Activated CD8-positive, alpha-beta memory T cell treated with anti-CD3 and anti-CD28 coated beads for 24 hours (primary cell): ENCODE measurements around the gene CRYBG1.
A peak's percentile ranks its signal among the peaks of the same experiment; 100 is the strongest.

ENCODE experiments used
- DNase-seq: peaks from one replicate; pipeline ENCODE4 v3.0.0-alpha.2; 2020

CRYBG1 gene, protein sequence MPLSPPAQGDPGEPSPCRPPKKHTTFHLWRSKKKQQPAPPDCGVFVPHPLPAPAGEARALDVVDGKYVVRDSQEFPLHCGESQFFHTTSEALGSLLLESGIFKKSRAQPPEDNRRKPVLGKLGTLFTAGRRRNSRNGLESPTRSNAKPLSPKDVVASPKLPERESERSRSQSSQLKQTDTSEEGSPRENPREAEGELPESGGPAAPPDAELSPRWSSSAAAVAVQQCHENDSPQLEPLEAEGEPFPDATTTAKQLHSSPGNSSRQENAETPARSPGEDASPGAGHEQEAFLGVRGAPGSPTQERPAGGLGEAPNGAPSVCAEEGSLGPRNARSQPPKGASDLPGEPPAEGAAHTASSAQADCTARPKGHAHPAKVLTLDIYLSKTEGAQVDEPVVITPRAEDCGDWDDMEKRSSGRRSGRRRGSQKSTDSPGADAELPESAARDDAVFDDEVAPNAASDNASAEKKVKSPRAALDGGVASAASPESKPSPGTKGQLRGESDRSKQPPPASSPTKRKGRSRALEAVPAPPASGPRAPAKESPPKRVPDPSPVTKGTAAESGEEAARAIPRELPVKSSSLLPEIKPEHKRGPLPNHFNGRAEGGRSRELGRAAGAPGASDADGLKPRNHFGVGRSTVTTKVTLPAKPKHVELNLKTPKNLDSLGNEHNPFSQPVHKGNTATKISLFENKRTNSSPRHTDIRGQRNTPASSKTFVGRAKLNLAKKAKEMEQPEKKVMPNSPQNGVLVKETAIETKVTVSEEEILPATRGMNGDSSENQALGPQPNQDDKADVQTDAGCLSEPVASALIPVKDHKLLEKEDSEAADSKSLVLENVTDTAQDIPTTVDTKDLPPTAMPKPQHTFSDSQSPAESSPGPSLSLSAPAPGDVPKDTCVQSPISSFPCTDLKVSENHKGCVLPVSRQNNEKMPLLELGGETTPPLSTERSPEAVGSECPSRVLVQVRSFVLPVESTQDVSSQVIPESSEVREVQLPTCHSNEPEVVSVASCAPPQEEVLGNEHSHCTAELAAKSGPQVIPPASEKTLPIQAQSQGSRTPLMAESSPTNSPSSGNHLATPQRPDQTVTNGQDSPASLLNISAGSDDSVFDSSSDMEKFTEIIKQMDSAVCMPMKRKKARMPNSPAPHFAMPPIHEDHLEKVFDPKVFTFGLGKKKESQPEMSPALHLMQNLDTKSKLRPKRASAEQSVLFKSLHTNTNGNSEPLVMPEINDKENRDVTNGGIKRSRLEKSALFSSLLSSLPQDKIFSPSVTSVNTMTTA (N-terminal part only)

DNA sequence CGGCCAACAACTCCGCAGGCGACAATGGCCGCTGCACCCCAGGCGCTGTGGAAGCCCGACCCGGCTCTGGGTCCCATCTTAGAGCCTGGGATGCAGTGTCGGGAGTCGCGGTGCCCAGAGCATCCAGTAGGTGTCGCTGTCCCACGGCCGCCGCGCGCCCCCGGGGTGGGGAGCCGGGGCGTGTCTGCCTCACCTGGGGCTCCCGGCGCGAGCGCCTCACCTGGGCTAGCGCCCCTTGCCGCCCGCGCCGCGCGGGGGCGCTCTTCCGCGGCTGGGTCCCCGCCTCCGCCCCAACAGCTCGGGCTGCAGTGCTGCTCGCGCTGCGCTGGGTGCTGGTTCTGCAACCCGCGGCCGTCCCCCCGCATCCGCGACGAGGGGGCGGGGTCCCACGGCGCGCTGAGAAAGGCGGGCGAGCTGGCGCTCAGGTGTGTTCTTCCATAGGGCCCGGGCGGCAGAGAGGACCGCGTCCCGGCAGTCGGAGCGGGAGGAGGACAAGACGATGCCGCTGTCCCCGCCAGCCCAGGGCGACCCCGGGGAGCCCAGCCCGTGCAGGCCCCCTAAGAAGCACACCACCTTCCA lies at the start of gene CRYBG1:
Gene CRYBG1 (plus strand): TSS at position 308 of the 579 bp plus-strand sequence. CDS start 192 bp downstream, at position 500.
- DNase-seq: peak; percentile 88

GRCh38 chr6:106315765-106316374 lies 44.6 kb upstream of the CRYBG1 start:
- no peak for DNase-seq

GRCh38 chr6:106316375-106316766 lies 44.1 kb upstream of the CRYBG1 start:
- DNase-seq: no peak

DNA sequence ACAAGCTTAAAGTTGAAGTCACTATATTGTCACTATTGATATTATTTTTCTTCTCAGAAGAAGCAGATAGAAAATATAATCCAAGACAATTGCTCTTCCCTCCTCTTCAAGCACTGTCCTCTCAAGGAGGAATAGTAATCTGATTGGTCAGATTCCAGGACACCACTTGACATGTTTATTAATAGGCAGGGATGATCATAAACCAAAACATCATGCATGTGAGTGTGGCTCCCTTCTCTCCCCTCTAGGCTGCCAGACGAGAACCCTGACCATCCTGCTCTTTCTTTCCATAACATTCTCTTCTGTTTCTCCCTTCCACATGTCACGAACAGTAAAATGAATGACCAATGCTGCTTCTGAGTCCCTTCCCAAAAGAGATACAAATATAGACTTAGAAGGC lies 42.5 kb upstream of the CRYBG1 start:
- no peak for DNase-seq

- no peak for DNase-seq
Observed at GRCh38 chr6:106318851-106319250, 41.7 kb upstream of the CRYBG1 start.

DNA sequence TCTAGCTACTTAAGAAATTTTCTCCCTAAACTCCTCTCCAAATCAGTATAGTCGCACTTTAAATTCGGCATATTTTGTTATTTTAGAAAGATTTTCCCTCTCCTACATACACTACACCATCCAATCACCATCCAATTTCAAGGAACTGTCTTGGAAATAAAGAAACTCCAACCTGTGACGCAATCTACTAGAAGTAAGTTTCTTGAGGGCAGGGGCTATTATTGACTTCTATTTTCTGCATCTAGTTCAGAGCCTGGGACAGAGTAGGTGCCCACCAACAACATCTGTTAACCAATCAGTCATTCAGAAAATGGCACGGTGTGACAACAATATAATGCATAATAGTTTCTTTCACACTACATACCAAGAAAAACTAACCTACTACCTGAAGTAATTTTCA lies 38.6 kb upstream of the CRYBG1 start:
- DNase-seq: no peak

DNA sequence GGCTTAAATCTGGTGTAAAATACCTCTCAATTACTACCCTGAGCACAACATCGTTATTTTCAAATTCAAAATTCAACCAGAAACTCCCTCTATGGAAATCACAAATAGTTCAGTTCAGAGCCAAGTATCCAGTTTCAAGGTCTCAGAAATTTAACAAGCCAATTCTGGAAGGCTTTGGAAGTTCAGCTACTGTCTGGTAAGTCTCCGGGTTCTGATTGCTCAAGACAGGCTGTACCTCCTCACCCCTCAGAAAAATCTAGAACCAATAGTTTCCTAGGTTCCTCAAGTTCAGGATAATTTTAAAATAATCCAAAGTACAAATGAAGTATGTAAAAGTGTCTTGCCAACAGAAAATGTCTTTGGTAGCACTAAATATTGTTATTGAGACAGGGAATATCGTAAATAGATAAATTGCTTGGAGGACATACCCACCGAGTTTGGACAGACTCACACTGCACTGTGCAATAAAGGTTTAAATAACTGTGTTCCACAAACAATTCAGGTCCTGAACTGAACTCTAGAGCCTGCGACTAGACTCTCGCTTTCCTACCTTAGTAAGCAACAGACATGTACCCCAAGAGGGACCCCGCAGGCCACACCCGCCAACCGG lies 35.7 kb upstream of the CRYBG1 start:
- no peak for DNase-seq

GRCh38 chr6:106325336-106326178 lies 35.0 kb upstream of the CRYBG1 start, which contains the start of gene ATG5:
ATG5 (minus strand) TSS chr6:106325760; CDS start chr6:106316208, 9,552 bp downstream.
- DNase-seq: peak; percentile 100

GRCh38 chr6:106334646-106335448 lies 25.7 kb upstream of the CRYBG1 start:
- DNase-seq: peak; percentile 74

DNA sequence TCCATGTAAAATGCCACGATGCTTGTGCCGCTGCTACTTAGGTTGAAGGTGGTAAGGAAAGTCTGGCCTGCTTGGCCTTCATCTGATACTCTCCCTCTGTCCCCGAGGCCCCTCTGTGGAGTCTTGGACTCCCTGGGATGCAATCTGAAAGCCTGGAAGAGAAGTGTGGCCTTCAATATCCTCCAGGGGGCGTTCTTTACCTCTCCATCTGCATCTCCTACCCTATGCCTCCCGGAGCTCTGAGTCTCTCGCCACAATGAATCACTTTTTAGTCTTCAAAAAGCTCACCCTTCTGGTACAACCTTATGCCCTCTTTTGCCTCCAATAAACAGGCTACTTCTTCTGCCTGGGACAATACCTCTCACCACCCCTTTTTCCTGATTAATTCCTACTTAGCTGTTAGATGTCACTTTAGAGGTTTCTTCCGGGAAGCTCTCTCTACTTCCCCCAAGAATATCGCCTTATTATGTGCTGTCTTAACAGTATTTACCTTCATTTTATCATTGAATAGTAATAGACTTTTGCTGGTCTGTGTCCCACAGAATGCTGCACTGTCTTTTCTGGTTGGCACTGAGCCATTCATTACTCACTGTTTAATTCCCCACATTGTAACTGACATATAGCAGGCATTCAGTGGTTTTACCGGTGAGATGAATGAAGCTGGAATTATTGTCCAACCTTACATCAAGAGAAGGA lies 21.0 kb upstream of the CRYBG1 start:
- DNase-seq: peak; percentile 61

DNA sequence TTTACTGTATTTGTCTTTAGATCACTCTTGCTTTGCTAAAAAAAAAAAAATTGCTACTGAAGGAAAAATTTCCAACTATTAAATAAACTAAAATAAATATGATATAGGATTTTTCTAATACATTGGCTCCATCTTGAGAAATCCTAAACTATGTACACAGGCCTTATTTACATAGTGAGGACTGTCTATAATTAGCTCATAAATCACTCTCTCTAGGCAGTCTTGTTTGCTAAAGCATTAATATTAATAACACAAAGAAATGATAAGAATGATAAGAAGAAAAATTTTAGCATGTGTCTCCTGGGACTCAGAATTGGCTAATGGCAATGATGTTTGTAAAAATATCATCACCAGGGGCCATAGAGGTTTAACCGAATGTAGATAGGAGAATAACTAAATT lies 13.3 kb upstream of the CRYBG1 start:
- DNase-seq: no peak

- DNase-seq: no peak
Observed at GRCh38 chr6:106356378-106356777, 4.1 kb upstream of the CRYBG1 start.

- DNase-seq: no peak
Observed at GRCh38 chr6:106359959-106360409, 533 bp upstream of the CRYBG1 start.

DNA sequence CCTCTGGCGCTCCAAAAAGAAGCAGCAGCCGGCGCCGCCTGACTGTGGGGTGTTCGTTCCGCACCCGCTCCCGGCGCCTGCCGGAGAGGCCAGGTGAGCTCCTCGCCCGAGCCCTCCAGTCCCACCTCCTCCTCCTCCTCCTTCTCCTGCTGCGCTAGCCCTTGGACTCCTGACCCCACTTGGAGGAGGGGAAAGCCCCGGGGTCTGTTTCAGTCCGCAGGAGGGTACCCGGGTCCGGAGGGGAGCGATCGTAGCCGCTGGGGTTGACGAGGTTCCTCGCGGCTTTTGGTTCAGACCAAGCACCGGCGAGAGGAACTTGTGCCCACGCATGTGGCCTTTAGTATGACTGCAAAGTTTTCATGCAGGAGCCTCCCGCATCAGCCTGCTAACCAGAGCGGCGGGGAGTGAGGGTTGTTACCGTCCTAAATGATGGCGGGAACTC lies 493 bp downstream of the CRYBG1 start:
- peak; percentile 75 for DNase-seq

GRCh38 chr6:106363401-106364138 lies 3.1 kb downstream of the CRYBG1 start:
- DNase-seq: no peak

DNA sequence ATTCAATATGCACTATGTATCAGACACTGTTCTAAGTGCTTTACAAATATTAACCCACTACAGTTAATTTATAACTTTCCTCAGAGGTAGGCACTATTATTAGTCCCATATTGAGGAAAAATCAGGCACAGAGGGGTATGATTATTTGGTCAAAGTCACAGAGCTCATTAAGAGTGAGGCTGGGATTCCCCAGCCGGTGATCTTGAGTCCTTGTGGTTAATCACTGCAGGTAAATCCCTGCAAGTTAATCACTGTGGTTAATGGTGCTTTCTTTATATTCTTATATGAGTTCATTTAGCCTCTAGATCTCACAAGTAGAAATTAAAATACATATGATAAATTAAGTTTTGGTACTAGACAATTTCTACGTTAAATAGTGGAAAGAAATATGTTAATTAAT lies 9.2 kb downstream of the CRYBG1 start:
- no peak for DNase-seq

- DNase-seq: no peak
Observed at GRCh38 chr6:106370639-106371038, 10.1 kb downstream of the CRYBG1 start.

- DNase-seq: no peak
Observed at GRCh38 chr6:106372838-106373501, 12.5 kb downstream of the CRYBG1 start.
